MM.1S (cell line): ENCODE data around the gene BBC3.

Source experiments
- DNase-seq: peaks from one replicate; pipeline ENCODE4 v3.0.0-alpha.2; 2015
- H2AFZ ChIP-seq: fragments of 300-600 bp; sonication (generic); 2 replicates; pipeline ENCODE4 v1.6.0; 2016; ENCODE audit warnings: antibody characterized with exemption, low read length
- H3F3A ChIP-seq: fragments of 300-600 bp; sonication (generic); 2 replicates; pipeline ENCODE4 v1.6.1; 2016; ENCODE audit warnings: mild to moderate bottlenecking, antibody characterized with exemption, low read length, moderate library complexity, mixed read lengths; ENCODE audit not compliant: insufficient read depth
- H3K27ac ChIP-seq: fragments of 300-600 bp; sonication (generic); 2 replicates; pipeline ENCODE4 v1.5.1; 2016; ENCODE audit warnings: mild to moderate bottlenecking, low read length
- H3K27me3 ChIP-seq: fragments of 300-600 bp; sonication (generic); replicated peaks from 2 replicates; pipeline ENCODE4 v1.6.0; 2016; ENCODE audit warnings: low read length; ENCODE audit not compliant: insufficient read depth
- H3K36me3 ChIP-seq: fragments of 300-600 bp; sonication (generic); replicated peaks from 2 replicates; pipeline ENCODE4 v1.6.1; 2016; ENCODE audit warnings: mild to moderate bottlenecking, low read length, mixed read lengths; ENCODE audit not compliant: insufficient read depth
- H3K4me1 ChIP-seq: fragments of 300-600 bp; sonication (generic); 2 replicates; pipeline ENCODE4 v1.6.1; 2016; ENCODE audit warnings: low read length, mixed read lengths
- H3K4me2 ChIP-seq: fragments of 300-600 bp; sonication (generic); 2 replicates; pipeline ENCODE4 v1.6.0; 2016; ENCODE audit warnings: low read depth, low read length
- H3K4me3 ChIP-seq: fragments of 300-600 bp; sonication (generic); 2 replicates; pipeline ENCODE4 v1.5.1; 2016; ENCODE audit warnings: low read length, mixed read lengths
- H3K79me2 ChIP-seq: fragments of 300-600 bp; sonication (generic); 2 replicates; pipeline ENCODE4 v1.6.1; 2016; ENCODE audit warnings: mixed run types, low read length, mixed read lengths
- H3K9ac ChIP-seq: fragments of 300-600 bp; sonication (generic); 2 replicates; pipeline ENCODE4 v1.6.1; 2016; ENCODE audit warnings: low read length, mixed read lengths
- H3K9me2 ChIP-seq: fragments of 300-600 bp; sonication (generic); replicated peaks from 2 replicates; pipeline ENCODE4 v1.6.1; 2016; ENCODE audit warnings: mild to moderate bottlenecking, low read length, mixed read lengths; ENCODE audit not compliant: insufficient read depth
- H3K9me3 ChIP-seq: fragments of 300-600 bp; sonication (generic); replicated peaks from 2 replicates; pipeline ENCODE4 v1.6.1; 2016; ENCODE audit warnings: mild to moderate bottlenecking, low read length, mixed read lengths; ENCODE audit not compliant: insufficient read depth
- H4K20me1 ChIP-seq: fragments of 300-600 bp; sonication (generic); 2 replicates; pipeline ENCODE4 v1.6.1; 2016; ENCODE audit warnings: mild to moderate bottlenecking, low read length, moderate library complexity, mixed read lengths; ENCODE audit not compliant: insufficient read depth
- EZH2 ChIP-seq: fragments of 300-600 bp; sonication (generic); optimal IDR thresholded peaks from 2 replicates; pipeline ENCODE3; 2017; ENCODE audit warnings: low read depth, mild to moderate bottlenecking, antibody characterized with exemption, low read length, mixed read lengths
- EZH2phosphoT487 ChIP-seq: fragments of 300-600 bp; sonication (generic); IDR thresholded peaks from 2 replicates; pipeline ENCODE4 v1.6.1; 2018; ENCODE audit warnings: antibody characterized with exemption, low read length
- TF ChIP-seq, protein P1 (sequence below): fragments of 300-600 bp; sonication (generic); IDR thresholded peaks from 2 replicates; pipeline ENCODE4 v1.5.1; 2016; ENCODE audit warnings: antibody characterized with exemption, low read length, mixed read lengths

Gene BBC3

DNA sequence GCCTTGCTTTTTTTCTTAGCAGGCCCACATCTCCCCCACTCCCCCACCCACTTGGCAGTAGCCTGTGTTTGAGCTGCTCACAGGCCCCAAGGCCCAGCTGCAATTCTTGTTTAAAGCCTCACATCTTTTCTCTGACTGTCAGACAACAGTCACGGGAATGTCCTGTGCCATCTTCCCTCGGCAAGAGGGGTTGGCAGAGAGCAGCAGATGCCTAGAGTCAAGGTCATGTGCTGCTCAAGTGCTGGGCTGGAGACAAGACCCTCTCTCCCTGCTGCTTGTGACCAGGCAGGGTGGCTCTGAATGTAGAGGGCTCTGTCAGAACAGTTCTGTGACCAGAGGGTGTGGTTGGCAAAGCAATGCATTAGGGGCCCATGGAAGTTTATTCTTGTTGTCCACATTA, 47.4 kb downstream of the BBC3 start:
- no peaks in the 10 kb centered on the region; the same call in 1 of the 2 replicates for H3F3A ChIP-seq
- no peaks in the 10 kb centered on the region for H3K4me1 ChIP-seq
- H4K20me1 ChIP-seq, result no peaks in the 10 kb centered on the region
- TF ChIP-seq EZH2phosphoT487 (no peak), EZH2 (no peak)
- TF ChIP-seq, protein P1, sequence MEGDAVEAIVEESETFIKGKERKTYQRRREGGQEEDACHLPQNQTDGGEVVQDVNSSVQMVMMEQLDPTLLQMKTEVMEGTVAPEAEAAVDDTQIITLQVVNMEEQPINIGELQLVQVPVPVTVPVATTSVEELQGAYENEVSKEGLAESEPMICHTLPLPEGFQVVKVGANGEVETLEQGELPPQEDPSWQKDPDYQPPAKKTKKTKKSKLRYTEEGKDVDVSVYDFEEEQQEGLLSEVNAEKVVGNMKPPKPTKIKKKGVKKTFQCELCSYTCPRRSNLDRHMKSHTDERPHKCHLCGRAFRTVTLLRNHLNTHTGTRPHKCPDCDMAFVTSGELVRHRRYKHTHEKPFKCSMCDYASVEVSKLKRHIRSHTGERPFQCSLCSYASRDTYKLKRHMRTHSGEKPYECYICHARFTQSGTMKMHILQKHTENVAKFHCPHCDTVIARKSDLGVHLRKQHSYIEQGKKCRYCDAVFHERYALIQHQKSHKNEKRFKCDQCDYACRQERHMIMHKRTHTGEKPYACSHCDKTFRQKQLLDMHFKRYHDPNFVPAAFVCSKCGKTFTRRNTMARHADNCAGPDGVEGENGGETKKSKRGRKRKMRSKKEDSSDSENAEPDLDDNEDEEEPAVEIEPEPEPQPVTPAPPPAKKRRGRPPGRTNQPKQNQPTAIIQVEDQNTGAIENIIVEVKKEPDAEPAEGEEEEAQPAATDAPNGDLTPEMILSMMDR, result no peak
- peaks cover 61% of the 10 kb centered on the region for H3K79me2 ChIP-seq
- no peak overlapping the region for H3K4me3 ChIP-seq
- H3K27me3 ChIP-seq, result no peaks in the 10 kb centered on the region
- no peak overlapping the region for H2AFZ ChIP-seq
- no peak for DNase-seq
- no peak overlapping the region for H3K27ac ChIP-seq
- no peaks in the 10 kb centered on the region for H3K9me2 ChIP-seq
- H3K9ac ChIP-seq, result no peak overlapping the region
- H3K36me3 ChIP-seq, result peaks cover 6% of the 10 kb centered on the region; the same call in 1 of the 2 replicates
- H3K9me3 ChIP-seq, result no peaks in the 10 kb centered on the region
- H3K4me2 ChIP-seq, result no peak overlapping the region

DNA sequence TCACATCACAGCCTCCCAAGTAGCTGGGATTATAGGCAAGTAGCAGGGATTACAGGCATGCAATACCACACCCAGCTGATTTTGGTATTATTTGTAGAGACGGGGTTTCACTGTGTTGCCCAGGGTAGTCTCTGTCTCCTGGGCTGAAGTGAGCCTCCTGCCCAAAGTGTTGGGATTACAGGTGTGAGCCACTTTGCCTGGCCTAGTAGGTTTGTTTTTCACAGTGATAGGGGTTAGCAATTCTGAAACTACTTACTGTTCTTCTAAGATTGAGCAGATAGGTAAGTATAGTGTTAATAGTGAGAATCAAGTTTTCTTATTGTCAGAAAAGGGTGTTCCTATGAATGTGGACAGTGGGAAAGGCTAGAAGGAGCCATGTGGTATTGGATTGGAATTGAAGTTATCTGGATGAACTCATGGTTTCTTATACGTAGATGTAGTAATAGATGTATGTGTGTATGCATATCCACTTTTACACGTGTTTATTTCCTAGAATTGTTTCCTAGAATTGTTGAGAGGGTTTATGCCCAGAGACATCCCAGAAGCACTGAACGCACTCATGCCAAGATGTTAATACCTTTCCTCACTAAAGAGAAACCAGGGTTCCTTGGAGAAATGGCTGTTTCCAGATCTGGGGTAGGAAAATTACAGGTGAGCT, 51.2 kb downstream of the BBC3 start:
- Histone ChIP-seq H3K27me3 (no peaks in the 10 kb centered on the region), H3K79me2 (peaks cover 69% of the 10 kb centered on the region), H4K20me1 (peaks cover 4% of the 10 kb centered on the region; the same call in 1 of the 2 replicates), H3K36me3 (peaks cover 9% of the 10 kb centered on the region), H2AFZ (no peak overlapping the region), H3K4me3 (no peak overlapping the region), H3K9me2 (no peaks in the 10 kb centered on the region), H3K4me1 (no peaks in the 10 kb centered on the region), H3K4me2 (no peak overlapping the region), H3K9ac (no peak overlapping the region), H3F3A (peaks cover 3% of the 10 kb centered on the region), H3K27ac (no peak overlapping the region), H3K9me3 (no peaks in the 10 kb centered on the region)
- TF ChIP-seq, protein P1, result no peak
- no peak for TF ChIP-seq EZH2phosphoT487
- no peak for TF ChIP-seq EZH2
- no peak for DNase-seq

DNA sequence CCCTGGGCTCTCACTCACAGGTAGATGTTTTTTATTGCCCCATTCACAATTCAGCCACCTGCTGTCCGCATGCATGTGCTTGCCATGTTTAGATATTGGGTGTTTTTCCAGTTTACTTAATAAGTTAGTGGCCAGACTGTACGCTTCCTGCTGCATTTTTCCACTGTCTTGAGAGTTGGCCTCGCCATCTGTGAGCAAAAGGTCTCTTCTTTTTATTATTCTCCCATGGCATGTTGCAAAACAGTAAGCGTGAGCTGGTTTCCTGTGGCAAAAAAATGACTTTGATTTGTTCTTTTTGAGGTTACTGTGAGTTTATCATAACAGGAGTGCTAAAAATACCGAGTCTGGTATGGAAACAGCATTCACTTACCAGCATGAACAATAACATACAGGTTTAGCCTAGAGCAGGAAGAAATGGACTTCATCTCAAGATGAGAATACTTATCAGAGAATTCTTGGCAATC, 54.3 kb downstream of the BBC3 start:
- no peak for DNase-seq
- no peak overlapping the region for H3K27ac ChIP-seq
- no peaks in the 10 kb centered on the region for H3K9me3 ChIP-seq
- H3K79me2 ChIP-seq, result peaks cover 59% of the 10 kb centered on the region
- H2AFZ ChIP-seq, result no peak overlapping the region
- TF ChIP-seq EZH2, result no peak
- TF ChIP-seq, protein P1, result no peak
- no peak for TF ChIP-seq EZH2phosphoT487
- no peaks in the 10 kb centered on the region for H3K27me3 ChIP-seq
- peaks cover 3% of the 10 kb centered on the region; the same call in 1 of the 2 replicates for H3F3A ChIP-seq
- H3K9me2 ChIP-seq, result no peaks in the 10 kb centered on the region
- peaks cover 9% of the 10 kb centered on the region for H3K36me3 ChIP-seq
- no peak overlapping the region for H3K4me3 ChIP-seq
- H3K4me2 ChIP-seq, result no peak overlapping the region
- no peak overlapping the region for H3K9ac ChIP-seq
- H4K20me1 ChIP-seq, result peaks cover 4% of the 10 kb centered on the region; the same call in 1 of the 2 replicates
- no peaks in the 10 kb centered on the region for H3K4me1 ChIP-seq
